NCI-H510A treated with DMSO at 0.1 percent for 48 hours (cell line): Measurements from ENCODE around the gene GMDS.
"Not testable (repeated sequence)": the region's sequence is repeated elsewhere in the genome, so short reads cannot be mapped to it uniquely, and the experiment has no call there.

Source experiments
- DNase-seq: peaks from one replicate; lab custom pipeline; 2025; lab: John Stamatoyannopoulos, UW

The GMDS gene

DNA sequence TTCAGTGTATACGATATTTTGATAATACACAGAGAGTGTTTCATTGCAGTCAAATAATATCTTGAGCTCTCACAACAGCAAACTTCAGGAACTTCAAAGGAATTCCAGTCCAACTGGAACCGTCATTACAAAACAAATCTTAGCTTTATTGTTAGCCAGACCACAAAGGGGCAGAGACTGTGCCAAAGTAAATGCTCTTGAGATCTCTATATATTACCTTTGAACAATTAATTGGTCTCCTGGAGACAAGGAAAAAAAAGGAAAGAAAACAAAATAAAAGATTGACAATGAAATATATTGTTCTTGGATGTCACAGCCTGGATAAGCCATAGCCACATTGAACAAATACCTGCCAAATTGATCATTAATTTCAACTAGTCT lies 565.7 kb downstream of the GMDS start:
- DNase-seq: peak; percentile 25

DNA sequence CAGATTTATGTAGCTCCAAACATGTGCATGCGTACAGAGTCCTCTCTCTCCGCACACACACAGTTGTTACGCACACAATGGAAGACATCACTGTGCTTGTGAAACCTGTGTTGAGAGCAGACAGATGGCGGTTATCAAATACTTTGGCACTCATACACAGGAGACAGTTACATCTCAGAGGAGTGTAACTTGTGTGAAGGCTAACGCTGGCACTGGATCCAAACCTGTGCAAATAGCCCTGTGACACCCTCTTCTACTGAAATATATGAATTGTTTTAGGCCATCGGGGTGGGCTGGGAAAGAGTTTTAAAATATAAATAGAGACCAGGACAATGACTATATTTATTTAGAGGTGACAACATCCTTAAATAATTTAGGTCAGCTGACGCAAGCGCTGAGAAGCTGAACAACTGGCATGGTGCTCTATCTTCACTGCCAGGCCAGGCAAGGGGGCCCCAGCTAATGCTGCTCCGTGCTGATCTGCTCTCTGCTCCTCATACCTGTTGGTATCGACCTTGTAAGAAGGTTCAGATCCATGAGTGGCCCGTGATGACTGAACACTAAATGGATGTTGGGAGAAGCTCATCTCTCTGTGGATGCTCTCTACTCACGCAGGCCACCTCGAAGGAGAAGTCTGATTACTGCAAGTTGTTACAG lies 566.2 kb downstream of the GMDS start:
- peak; percentile 23 for DNase-seq

DNA sequence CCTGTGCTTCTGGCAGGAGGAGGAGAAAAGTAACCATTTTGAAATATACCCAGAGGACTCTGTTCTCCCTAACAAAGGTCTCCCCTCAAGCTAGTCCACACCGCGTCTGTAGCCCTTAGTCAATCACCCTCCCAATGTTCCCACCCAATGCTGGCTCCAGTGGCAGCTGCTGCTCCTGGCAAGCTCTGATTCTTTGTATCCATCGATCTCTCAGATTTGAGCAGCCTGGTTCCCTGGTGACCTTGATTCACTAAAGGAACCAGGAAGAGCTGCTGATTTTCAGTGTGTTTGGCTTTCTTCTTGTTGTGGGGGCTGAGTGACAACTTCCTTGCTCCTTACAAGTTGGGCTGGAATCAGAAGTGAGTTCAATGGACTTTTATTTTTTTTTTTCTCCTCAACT lies 567.2 kb downstream of the GMDS start:
- DNase-seq: no peak

DNA sequence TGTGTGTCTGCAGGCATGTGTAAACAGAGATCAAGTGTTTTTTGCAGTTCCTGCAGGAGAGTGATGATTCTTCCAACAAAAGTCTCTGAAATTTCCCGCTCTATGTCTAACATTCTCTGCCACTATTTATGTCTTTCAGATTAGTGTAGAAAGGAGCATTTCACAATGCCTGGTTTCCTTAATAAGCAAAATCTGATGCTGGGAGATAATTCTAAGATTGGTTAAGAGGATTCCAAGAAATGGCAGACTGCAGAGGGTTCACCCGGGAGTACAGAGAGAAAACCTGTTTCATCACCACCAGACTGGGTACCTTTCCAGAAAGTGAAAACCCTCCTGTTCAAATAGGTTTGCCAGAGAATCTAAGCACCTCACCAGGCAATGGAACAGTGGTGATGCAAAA lies 573.0 kb downstream of the GMDS start:
- no peak for DNase-seq

DNA sequence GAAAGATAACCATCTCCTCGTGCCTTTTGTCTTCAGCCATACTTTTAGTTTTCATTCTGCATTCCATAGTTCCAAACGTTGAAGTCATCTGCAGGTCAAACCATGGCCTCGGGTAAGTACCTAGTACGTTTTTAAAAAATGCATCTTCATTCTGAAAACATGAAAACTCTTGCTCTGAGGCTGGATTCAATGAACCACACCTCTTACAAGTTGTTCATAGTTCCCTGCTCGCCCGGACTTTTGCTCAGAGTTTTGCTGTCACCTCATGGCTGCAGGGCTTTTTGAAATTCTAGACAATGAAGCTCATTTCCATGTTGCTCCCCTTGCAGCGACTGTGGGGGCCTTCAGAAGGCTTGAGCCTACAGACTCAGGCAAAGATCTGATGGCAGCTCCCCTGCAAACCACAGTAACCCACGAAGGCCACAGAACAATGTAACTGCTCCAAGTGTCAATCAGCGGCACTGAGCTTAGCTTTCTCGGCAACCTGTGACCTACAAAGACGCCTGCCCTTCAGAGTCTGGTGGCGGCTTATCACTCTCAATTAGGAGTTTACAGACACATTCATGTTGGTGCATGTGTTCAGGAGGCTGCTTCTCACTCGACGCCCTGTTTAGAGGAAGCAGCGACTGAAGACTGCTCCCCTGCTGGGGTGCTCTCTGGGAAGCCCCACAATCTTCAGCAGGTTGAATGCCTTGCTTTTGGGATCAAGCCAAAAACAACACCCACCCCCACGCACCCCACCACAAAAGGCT lies 574.5 kb downstream of the GMDS start:
- no peak for DNase-seq

DNA sequence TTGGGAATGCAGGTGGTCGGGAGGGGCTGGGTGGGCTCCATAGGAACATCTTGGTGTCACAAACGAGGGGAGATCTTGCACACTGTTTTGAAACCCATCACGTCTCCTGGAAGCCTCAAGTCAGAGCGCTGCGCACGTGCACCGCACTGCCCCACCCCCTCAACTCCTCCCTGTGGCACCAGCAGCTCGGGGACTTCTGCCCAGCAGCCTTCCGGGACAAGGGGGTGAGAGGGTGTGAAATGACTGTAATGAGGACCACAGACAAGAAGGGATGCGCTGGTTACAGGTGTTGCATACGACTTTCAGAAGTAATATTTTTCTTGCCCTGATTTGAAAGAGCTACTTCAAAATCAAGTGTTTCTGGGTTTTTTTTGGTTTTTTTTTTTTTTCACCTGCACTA lies 575.4 kb downstream of the GMDS start:
- no peak for DNase-seq

DNA sequence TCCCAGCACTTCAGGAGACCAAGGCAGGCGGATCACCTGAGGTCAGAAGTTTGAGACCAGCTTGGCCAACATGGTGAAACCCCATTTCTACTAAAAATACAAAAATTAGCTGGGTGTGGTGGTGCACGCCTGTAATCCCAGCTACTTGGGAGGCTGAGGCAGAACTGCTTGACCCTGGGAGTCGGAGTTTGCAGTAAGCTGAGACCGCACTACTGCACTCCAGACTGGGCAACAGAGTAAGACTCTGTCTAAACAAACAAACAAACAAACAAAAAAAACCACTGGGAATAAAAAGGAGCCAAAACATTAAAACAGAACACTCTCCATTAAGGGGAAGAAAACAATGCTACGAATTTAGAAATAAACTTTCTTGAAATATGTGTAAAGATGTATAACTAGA lies 576.9 kb downstream of the GMDS start:
- not testable (repeated sequence) for DNase-seq

DNA sequence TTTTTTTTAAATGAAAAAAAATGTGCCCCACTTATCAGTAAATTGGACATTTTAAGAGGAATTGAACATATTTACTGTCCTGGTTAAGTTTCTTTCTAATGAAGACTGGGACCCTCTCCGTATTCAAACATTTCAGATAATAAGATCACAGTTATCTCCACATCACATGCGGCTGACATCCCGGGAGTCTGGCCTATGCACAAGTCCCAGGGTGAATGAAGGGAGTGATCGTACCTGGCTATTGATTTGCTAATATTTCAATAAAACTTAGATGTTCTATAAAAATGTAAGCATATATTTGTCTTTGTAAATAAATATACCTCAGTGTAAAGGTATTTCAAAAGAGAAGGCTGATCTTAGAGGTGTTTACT lies 577.6 kb downstream of the GMDS start:
- no peak for DNase-seq

DNA sequence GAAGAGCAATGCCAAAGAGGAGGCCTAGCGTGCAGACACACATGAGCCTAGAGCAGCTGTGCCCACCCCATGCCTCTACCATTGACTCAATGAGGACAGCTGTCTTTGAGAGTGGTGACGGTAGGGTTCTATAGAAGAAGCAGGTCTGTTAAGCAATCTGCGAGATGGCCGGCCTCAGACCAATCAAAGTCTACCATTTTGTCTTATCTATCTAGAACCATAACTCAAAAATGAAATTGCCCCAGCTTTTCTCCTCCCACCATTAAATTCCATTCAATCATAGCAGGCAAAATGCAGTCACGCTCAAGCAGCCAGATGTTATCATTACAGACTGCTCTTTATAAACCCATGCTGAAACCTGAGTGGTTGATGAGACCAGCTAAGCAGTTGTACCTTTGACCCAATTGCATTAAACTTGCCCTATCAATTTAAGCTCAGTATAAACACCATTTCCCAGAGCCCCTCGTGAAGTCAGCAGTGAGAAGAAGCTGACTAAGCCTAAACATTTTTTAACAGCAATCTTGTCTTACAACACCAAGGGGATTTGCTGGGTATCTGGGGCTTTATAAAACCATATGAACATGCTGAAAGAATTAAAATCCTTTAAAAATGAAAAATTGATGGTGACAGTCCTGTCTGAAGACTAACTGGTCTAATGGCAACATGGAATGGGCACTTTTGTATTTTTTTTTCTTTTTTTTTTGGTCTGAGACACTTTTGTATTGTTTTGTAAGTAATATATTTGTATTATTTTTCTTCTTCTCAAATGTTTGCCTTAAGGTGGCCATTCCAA lies 578.2 kb downstream of the GMDS start:
- no peak for DNase-seq

DNA sequence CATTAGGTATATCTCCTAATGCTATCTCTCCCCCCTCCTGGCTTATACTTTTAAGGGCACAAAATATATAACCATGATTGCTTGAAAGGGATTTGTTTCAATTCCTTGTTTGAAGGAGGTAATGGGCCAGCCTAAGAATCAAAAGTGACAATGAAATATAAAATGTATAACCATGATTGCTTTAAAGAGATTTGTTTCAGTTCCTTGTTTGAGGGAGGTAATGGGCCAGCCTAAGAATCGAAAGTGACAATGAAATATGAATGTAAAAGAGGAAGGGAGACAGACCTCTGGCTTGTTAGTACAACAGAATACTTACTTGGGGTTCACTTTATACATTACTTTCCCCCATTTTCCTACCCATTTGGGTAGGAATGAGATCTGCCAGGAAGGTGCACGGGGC lies 580.2 kb downstream of the GMDS start:
- DNase-seq: no peak

DNA sequence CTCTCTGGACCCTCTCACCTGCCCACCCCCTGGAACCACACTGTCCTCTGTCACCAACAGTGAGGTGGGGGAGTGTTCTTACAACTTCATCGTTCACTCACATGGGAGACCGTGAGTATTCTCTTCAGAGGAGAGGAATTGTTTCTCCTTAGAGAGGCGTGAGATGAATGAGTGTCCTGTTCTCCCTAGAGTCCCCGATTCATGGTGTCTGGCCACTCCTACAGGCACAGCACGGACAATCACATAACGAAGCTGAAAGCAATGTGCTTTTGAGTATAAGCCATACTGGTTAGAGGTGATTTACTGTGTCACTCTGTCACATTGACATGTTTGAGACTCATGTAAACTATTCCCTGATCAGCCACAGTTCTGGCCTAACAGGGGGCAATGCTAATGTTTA lies 581.1 kb downstream of the GMDS start:
- DNase-seq: no peak

DNA sequence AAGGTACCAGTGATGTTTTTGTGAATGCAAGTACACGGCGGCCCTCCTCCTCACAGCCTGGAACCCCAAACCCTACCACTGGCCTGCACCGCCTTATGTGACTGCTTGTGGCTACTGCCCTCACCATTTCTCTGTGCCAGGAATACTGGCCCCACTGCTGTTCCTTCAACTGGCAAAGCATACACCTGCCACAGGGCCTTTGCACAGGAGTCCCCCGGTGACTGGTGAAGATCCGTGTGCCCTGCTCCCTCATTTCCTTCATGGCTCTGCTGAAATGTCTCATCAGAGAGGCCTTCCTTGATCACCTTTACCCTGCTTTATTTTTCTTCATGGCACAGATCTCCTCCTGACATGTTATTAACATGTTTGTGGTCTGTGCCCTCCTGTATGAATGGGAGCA lies 581.9 kb downstream of the GMDS start:
- DNase-seq: no peak

DNA sequence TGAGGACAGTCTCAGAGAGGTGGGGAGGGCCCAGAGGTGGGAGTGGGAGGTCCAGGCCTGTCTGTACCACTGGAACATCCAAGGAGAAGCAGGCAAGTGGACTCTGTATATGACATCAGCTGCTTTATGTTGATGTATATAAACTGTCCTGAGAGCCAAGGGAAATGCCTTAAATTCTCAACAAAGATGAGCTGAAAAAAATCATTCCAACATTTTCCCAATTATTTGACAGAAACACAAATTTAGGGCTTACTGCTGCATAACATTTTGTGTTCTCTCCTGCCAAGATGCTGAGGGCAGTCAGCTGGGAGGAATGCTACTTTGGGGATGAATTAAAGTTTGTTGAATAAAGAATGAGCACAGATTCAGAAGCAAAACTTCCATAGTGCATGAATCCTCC lies 582.9 kb downstream of the GMDS start:
- DNase-seq: no peak

DNA sequence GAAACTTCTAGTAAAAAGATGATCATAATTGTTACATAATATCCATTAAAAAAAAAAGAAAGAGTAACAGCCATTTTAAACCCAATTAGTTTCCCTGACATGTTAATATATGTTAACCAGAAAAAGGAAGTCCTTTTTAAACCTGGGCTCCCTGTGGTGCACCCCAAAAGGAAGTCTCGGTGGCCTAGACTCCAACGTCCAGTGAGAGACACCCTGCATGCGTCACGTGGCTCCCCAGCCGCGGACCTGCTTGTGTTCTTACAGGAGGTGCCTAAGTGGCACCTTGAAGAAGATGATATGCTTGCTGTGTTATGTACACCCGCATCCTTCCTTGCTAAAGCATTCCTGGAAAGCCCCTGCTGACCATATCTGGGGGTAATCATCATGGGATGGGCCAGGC lies 585.6 kb downstream of the GMDS start:
- DNase-seq: no peak

DNA sequence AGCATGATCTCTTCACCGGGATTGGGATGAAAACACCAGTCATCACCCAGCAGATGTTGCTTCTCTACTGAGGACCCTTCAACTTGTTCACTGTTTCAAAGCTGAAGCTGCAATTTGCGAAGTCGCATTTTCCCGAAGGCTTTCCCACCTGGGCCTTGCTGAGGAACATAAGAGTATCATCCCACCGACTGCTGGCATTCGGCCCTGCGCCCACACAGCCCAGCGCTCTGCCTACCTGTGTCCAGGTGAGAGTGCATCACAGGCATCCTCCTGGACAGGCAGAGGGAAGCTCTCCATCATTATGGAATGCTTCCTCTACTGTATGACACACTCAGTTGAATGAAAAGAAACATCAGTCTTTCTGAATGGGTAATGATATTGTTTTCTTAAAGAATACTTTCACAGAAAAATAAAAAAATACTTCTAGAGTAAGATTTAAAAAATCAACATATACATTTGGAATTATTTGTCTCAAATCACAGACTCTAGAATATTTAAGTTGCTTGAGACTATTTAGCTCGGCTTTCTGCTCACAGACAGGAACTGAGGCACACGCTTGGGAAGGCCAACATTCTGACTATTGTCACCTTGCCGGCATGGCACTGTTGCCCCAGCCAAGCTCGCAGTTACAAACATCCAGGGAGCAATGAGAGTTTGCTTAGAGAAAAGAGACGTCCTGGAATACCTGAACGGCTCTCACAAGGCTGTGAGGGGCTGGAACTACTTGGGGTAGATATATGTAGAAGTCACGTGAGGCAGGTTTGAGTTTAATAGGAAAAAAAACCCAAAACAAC lies 587.0 kb downstream of the GMDS start:
- DNase-seq: no peak

DNA sequence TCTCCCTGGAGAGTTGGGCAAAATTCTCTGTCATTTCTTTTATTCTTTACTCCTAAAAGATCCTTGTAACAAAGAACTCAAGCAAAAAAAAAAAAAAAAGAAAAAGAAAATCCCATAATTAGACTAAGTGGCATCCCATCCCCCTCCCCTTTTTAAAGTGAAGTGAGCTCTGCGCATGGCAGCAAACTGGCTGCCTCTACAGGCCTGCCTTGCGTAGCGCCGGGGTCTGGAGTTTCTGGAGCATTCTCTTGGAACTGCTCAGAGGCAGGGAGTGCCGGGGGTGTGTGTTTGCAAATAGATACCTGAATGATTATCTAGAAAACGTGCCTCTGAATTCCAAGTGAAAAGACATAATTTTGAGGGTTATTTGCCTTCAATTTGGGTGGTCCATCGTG lies 587.6 kb downstream of the GMDS start:
- no peak for DNase-seq

DNA sequence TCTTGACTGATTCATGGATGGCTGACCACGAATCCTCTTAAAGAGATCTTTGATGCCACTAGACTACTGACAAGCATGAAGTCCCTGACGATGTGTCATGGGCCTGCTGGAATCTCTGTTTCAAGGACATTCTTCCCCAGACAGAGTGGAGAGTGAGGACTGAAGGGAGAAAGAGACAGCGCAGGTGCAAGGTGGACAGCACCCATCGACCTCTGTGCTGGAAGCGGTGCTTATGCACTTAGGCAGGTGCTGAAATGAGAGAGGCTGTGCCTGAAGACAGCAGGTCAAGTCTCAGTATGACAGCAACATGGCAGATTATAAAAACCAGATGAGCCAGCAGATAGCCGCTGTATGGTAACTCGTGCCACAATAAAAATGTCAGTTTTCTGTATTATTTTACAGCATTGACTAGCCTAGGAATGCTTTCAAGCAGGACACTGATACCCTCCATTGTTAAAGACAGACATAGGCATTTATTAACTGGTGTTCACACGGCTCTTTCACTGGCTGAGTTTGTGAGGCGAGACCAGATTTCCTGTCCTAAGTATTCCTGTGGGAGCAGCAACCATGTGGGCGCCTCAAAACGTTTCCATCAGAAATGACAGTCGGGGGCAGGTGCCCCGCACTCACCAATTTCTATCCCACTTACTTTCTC lies 588.2 kb downstream of the GMDS start:
- no peak for DNase-seq

DNA sequence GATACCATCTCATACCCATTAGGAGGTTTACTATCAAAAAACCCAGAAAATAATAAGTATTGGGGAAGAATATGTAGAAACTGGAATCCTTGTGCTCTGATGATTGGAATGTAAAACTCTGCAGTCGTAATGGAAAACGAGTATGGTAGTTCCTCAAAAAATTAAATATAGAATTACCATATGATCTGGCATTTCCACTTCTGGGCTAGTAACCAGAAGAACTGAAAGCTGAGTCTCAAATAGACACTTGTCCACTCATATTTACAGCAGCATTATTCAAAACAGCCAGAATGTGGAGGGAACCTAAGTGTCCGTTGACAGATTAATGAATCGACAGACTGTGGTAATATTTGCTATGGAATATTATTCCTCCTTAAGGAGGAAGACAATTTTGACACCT lies 591.4 kb downstream of the GMDS start:
- no peak for DNase-seq

DNA sequence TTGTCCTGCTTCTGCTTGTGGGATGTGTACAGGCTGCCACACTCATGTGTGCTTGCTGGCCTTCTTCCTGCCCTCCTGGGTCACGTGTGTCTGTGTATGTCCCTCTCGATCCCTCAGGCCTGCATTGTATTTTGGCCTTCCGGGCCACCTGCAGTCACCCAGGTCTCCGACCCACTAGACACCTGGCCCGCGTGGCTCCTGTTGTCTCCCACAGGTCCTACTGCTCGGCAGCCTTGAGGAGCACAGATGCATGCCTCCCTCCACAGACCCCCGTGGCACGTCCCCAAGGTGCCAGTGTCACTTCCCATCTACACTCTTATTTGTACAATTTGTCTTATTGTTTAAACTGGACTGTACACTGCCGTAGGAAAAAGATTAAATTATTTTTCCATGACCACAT lies 592.6 kb downstream of the GMDS start:
- no peak for DNase-seq

DNA sequence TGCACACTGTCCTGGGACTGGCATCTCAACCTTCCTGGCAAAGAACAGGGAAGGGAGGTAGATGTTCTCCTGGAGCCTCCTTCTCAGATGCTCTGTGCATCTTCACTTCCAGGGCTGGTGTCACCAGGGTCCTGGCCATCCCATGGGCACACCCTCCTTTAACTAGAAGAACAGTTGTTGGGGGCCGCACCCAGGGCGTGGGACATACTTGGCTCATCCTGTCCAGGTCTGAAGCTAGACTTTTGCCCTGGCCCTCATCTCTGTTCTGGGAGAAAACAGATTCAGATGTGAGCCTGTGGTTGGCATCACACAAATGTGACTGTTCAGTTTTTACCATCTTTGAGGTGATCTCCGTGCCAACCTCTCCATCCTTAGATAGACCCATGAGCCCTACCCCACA lies 594.0 kb downstream of the GMDS start:
- DNase-seq: no peak

DNA sequence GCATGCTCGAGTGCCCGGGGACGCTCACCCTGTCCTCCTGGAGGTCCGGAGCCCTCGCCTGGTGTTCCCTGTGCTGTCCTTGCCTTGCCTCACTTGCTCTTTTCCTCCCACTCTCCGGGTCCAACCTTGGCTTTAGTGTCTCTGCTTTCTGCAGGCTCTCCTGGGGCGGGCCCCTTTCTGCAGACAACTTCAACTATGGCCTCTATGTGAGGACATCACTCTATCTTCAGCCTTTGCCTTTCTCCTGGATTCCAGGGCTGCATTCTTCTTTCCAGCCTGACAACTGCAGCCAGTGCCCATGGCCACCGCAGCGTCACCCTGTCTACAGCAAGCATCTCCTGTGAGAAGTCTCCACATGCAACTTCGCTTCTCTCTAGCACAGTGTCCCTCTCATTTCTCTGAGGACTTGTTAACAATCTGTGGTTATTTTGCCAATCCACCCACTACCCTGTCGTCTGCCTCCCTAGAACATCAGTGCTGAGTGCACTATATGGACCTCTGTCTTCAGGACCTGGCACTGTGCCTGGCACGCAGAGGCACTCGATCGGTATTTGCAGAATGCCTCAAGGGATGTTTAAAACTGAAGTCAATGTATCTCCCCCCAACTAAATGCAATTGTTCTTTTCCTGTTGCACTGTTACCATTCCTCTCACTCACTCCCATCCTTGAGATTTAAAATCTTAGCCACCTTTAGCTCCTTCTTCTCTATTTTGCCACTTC lies 599.8 kb downstream of the GMDS start:
- DNase-seq: no peak
